Osteoblast (primary cell): ENCODE results near the gene HEXD. TPM values are rescaled to one million over a fixed set of nuclear protein-coding genes. Genes with fewer than 3 reads are reported as not detected.

Source experiments
- DNase-seq: peaks from one replicate; pipeline ENCODE4 v3.0.0; 2011; ENCODE audit warnings: low spot score, mixed read lengths; ENCODE audit not compliant: insufficient read length; ENCODE audit errors: missing footprints
- H2AFZ ChIP-seq: 2 replicates; pipeline ENCODE4 v1.6.0; 2011; ENCODE audit warnings: mild to moderate bottlenecking, low read length
- H3K27ac ChIP-seq: 2 replicates; pipeline ENCODE4 v1.5.1; 2011; ENCODE audit warnings: mild to moderate bottlenecking, low read depth, low read length, moderate library complexity
- H3K27me3 ChIP-seq: 2 replicates; pipeline ENCODE4 v1.6.0; 2012; ENCODE audit warnings: mild to moderate bottlenecking, control low read depth, inconsistent platforms, low read length, moderate library complexity; ENCODE audit not compliant: insufficient read depth
- H3K36me3 ChIP-seq: 2 replicates; pipeline ENCODE4 v1.5.1; 2011; ENCODE audit warnings: mild to moderate bottlenecking, low read length, control low read depth, moderate library complexity; ENCODE audit not compliant: insufficient read depth
- H3K4me1 ChIP-seq: 2 replicates; pipeline ENCODE4 v1.5.1; 2011; ENCODE audit warnings: mild to moderate bottlenecking, low read length, control low read depth, moderate library complexity; ENCODE audit not compliant: insufficient read depth
- H3K4me2 ChIP-seq: 2 replicates; pipeline ENCODE4 v1.6.0; 2011; ENCODE audit warnings: mild to moderate bottlenecking, low read length; ENCODE audit not compliant: insufficient read depth
- H3K4me3 ChIP-seq: fragments of 200-600 bp; sonication (generic); 3 replicates; pipeline ENCODE4 v1.5.1; 2012; ENCODE audit warnings: mild to moderate bottlenecking, low read length, inconsistent platforms; ENCODE audit not compliant: insufficient read depth
- H3K79me2 ChIP-seq: 2 replicates; pipeline ENCODE4 v1.6.0; 2012; ENCODE audit warnings: mild to moderate bottlenecking, low read length, control low read depth, inconsistent platforms; ENCODE audit not compliant: insufficient read depth
- H3K9me3 ChIP-seq: 2 replicates; pipeline ENCODE4 v1.5.1; 2011; ENCODE audit warnings: low read depth, low read length, control low read depth
- H4K20me1 ChIP-seq: 2 replicates; pipeline ENCODE4 v1.6.0; 2012; ENCODE audit warnings: mild to moderate bottlenecking, low read length, control low read depth; ENCODE audit not compliant: insufficient read depth
- total RNA-seq: library from RNA; depleted of rRNA; stranded (reverse); fragments of >200 nt; gene quantifications from 2 replicates; pipeline ENCODE4 v1.2.3, GENCODE V29; 2012
- TF ChIP-seq, protein P1 (sequence below): IDR thresholded peaks from 2 replicates; pipeline ENCODE4 v1.5.1; 2011; ENCODE audit warnings: mild to moderate bottlenecking, low read depth, low read length, moderate library complexity; ENCODE audit errors: extremely low read depth

HEXD gene
- total RNA-seq, 1 donor, result 20.3 TPM

DNA sequence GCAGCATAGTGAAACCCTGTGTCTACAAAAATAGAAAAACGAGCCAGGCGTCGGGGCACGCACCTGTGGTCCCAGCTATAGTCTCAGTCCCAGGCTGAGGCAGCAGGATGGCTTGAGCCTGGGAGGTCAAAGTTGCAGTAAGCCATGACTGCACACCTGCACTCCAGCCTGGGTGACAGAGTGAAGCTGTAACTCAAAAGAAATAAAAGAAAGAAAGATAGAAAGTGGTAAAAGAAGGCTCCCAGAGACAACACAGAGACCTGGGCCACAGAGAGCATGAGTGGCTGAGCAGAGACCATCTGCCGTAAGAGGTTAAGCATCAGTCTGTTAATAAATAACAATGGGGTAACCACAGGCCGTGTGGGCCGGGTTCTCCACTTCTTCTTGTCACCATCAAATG is 15.3 kb upstream of the HEXD start:
- Histone ChIP-seq H3K36me3 (no peaks in the 10 kb centered on the region), H3K79me2 (no peaks in the 10 kb centered on the region), H3K27me3 (no peaks in the 10 kb centered on the region), H2AFZ (no peak overlapping the region), H4K20me1 (peaks cover 4% of the 10 kb centered on the region), H3K9me3 (no peaks in the 10 kb centered on the region), H3K4me1 (no peaks in the 10 kb centered on the region), H3K27ac (no peak overlapping the region), H3K4me3 (no peak overlapping the region), H3K4me2 (no peak overlapping the region)
- no peak for DNase-seq
- TF ChIP-seq, protein P1, sequence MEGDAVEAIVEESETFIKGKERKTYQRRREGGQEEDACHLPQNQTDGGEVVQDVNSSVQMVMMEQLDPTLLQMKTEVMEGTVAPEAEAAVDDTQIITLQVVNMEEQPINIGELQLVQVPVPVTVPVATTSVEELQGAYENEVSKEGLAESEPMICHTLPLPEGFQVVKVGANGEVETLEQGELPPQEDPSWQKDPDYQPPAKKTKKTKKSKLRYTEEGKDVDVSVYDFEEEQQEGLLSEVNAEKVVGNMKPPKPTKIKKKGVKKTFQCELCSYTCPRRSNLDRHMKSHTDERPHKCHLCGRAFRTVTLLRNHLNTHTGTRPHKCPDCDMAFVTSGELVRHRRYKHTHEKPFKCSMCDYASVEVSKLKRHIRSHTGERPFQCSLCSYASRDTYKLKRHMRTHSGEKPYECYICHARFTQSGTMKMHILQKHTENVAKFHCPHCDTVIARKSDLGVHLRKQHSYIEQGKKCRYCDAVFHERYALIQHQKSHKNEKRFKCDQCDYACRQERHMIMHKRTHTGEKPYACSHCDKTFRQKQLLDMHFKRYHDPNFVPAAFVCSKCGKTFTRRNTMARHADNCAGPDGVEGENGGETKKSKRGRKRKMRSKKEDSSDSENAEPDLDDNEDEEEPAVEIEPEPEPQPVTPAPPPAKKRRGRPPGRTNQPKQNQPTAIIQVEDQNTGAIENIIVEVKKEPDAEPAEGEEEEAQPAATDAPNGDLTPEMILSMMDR, result no peak

DNA sequence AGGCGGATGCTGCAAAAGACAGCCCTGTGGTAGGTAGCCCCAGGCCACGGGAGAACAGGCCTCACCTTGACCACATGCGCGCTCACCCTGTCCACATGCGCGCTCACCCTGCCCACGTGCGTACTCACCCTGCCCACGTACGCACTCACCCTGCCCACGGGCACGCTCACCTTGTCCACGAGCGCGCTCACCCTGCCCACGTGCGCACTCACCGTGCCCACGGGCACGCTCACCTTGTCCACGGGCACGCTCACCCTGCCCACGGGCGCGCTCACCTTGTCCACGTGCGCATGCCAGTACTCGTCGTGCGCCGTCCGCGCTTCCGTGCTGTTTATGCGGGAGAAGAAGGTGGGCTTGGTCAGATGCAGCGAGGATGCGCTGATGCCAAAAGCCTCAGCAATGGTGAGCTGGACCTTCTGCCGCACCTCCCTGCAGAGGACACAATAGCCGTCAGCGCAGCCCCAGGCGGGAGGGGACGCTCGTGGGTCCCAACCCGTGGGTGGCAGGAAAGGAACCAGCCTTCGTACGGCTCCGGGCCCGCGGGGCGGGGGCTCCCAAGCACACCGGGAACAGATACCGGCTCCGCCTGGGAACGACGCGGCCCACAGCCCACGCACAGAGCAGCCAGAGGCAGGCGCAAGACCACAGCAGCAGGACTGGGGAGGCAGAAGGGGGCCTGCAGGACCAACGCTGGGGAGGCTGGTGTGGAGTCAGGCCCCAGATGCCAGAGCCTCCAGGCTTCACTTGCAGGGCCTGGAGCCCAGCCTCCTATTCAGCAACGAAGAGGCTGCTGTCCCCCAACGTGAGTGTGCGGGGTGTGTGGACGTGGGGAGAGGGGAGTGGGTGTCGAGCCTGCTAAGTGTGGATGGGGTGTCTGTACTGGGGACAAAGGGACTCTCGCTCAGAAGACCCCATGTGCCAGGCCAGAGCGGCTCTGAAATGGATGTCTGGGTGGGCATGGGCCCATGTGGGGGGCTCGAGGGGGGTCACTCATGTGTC is 14.2 kb upstream of the HEXD start:
- Histone ChIP-seq H3K79me2 (no peaks in the 10 kb centered on the region), H2AFZ (no peak overlapping the region), H4K20me1 (peaks cover 4% of the 10 kb centered on the region), H3K27me3 (no peaks in the 10 kb centered on the region), H3K4me1 (no peaks in the 10 kb centered on the region), H3K9me3 (no peaks in the 10 kb centered on the region), H3K27ac (no peak overlapping the region), H3K4me3 (no peak overlapping the region), H3K4me2 (no peak overlapping the region), H3K36me3 (no peaks in the 10 kb centered on the region)
- peak; percentile 72 for DNase-seq
- TF ChIP-seq, protein P1, result no peak

DNA sequence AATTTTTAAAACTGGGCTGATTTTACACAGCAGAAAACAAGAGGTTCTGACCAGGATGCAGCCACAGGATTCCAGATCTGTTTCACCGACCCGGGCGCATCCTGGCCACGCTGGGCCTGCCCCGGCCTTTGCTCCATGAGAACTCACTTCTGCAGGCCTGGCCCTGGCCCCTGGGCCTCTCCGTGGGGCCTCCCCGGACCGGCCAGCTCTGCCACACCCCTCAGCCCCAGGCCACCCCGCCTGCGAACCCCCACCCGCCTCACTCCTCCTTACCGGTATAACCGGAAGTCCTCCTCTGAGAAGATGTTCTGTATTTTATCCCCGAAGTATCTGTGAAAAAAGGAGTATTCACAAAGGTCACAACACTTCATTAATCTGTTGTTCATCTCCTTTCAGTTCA is 13.1 kb upstream of the HEXD start:
- no peaks in the 10 kb centered on the region for H3K9me3 ChIP-seq
- H3K27ac ChIP-seq, result no peak overlapping the region
- TF ChIP-seq, protein P1, result no peak
- no peaks in the 10 kb centered on the region for H3K36me3 ChIP-seq
- peak; percentile 69 for DNase-seq
- no peaks in the 10 kb centered on the region for H3K27me3 ChIP-seq
- H3K4me2 ChIP-seq, result no peak overlapping the region
- no peaks in the 10 kb centered on the region for H3K4me1 ChIP-seq
- H2AFZ ChIP-seq, result no peak overlapping the region
- H4K20me1 ChIP-seq, result peaks cover 4% of the 10 kb centered on the region
- no peak overlapping the region for H3K4me3 ChIP-seq
- no peaks in the 10 kb centered on the region for H3K79me2 ChIP-seq

DNA sequence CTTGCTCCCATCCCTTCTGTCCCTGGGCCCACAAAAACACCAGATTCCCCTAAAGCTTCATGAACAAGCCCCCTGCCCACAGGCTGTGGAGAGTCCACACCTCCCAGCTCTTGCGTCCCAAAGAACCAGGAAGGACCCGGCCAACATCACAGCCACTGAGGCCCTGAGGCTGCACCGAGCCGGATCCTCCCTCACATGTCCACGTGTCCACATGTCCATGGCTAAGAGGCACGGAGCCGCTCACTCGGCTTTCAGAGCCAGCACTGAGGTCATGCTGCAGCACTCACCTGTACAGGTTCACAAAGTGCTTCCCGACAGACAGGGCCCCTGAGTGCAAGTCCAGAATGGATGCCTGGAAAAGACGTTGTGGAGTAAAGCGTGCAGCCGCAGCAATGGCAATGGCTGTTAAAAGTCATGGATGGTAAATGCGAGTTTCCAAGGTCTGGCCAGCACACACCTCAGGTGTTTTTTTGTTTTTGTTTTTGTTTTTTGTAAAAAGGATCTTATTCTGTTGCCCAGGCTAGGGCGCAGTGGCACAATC is 11.9 kb upstream of the HEXD start:
- Histone ChIP-seq H3K36me3 (no peaks in the 10 kb centered on the region), H4K20me1 (peaks cover 5% of the 10 kb centered on the region), H3K4me2 (no peak overlapping the region), H3K27me3 (no peaks in the 10 kb centered on the region), H3K4me3 (no peak overlapping the region), H3K9me3 (no peaks in the 10 kb centered on the region), H2AFZ (no peak overlapping the region), H3K79me2 (no peaks in the 10 kb centered on the region), H3K4me1 (no peaks in the 10 kb centered on the region), H3K27ac (no peak overlapping the region)
- DNase-seq, result peak; percentile 74
- TF ChIP-seq, protein P1, result no peak
